GM23338 (cell line): ENCODE measurements around the gene AQP7. TPM values are rescaled to one million over a fixed set of nuclear protein-coding genes. Genes with fewer than 3 reads are reported as not detected.
"Not testable (repeated sequence)": the region's sequence is repeated elsewhere in the genome, so short reads cannot be mapped to it uniquely, and the experiment has no call there.

ENCODE experiments used
- ATAC-seq: fragments of 200-7000 bp; cut with Tn5 transposase; 3 replicates; pipeline ENCODE4 v1.9.1; 2020
- DNase-seq: peaks from one replicate; pipeline ENCODE4 v3.0.0-alpha.2; 2015; ENCODE audit warnings: low spot score
- H2AFZ ChIP-seq: fragments of 200-600 bp; sonication (generic); 2 replicates; pipeline ENCODE4 v1.8.0; 2016; ENCODE audit warnings: antibody characterized with exemption, mild to moderate bottlenecking, moderate library complexity
- H3F3A ChIP-seq: fragments of 200-600 bp; sonication (generic); replicated peaks from 2 replicates; pipeline ENCODE4 v1.8.0; 2017; ENCODE audit warnings: antibody characterized with exemption, mixed run types, low read depth
- H3K27ac ChIP-seq: fragments of 200-600 bp; sonication (generic); 2 replicates; pipeline ENCODE4 v1.6.1; 2016; ENCODE audit warnings: low read depth
- H3K27me3 ChIP-seq: fragments of 200-600 bp; sonication (generic); 2 replicates; pipeline ENCODE4 v1.8.0; 2016; ENCODE audit warnings: mild to moderate bottlenecking, mixed run types, moderate library complexity; ENCODE audit not compliant: insufficient read depth
- H3K36me3 ChIP-seq: fragments of 200-600 bp; sonication (generic); 2 replicates; pipeline ENCODE4 v1.8.0; 2016; ENCODE audit warnings: mild to moderate bottlenecking; ENCODE audit not compliant: insufficient read depth
- H3K4me1 ChIP-seq: fragments of 200-600 bp; sonication (generic); 2 replicates; pipeline ENCODE4 v1.8.0; 2016; ENCODE audit warnings: mild to moderate bottlenecking, moderate library complexity; ENCODE audit not compliant: insufficient read depth
- H3K4me2 ChIP-seq: fragments of 200-600 bp; sonication (generic); 2 replicates; pipeline ENCODE4 v1.7.1; 2017; ENCODE audit warnings: mixed run types
- H3K4me3 ChIP-seq: fragments of 200-600 bp; sonication (generic); 2 replicates; pipeline ENCODE4 v1.6.1; 2016; ENCODE audit warnings: mixed run types
- H3K79me2 ChIP-seq: fragments of 200-600 bp; sonication (generic); replicated peaks from 2 replicates; pipeline ENCODE4 v1.8.0; 2017; ENCODE audit warnings: mild to moderate bottlenecking; ENCODE audit not compliant: insufficient read depth
- H3K9me2 ChIP-seq: fragments of 200-600 bp; sonication (generic); 2 replicates; pipeline ENCODE4 v1.8.0; 2017; ENCODE audit not compliant: insufficient read depth
- H4K20me1 ChIP-seq: fragments of 200-600 bp; sonication (generic); replicated peaks from 2 replicates; pipeline ENCODE4 v1.8.0; 2017; ENCODE audit warnings: mild to moderate bottlenecking; ENCODE audit not compliant: insufficient read depth
- H3K27ac Mint-ChIP-seq: 2 replicates; pipeline ENCODE4 v1.8.0; 2020; ENCODE audit warnings: inconsistent platforms, mild to moderate bottlenecking, moderate library complexity, mixed read lengths
- H3K27me3 Mint-ChIP-seq: 3 replicates; pipeline ENCODE4 v1.8.0; 2022; ENCODE audit warnings: low read depth, mild to moderate bottlenecking, moderate library complexity, mixed read lengths, inconsistent platforms; ENCODE audit not compliant: insufficient read depth, poor library complexity
- H3K36me3 Mint-ChIP-seq: 3 replicates; pipeline ENCODE4 v1.8.0; 2021; ENCODE audit warnings: low read depth, mild to moderate bottlenecking, inconsistent platforms, moderate library complexity, mixed read lengths
- H3K4me1 Mint-ChIP-seq: 3 replicates; pipeline ENCODE4 v1.8.0; 2020; ENCODE audit warnings: mild to moderate bottlenecking, inconsistent platforms, mixed read lengths
- H3K4me3 Mint-ChIP-seq: 3 replicates; pipeline ENCODE4 v1.8.0; 2021; ENCODE audit warnings: moderate library complexity, mild to moderate bottlenecking, inconsistent platforms, mixed read lengths
- H3K9me3 Mint-ChIP-seq: 3 replicates; pipeline ENCODE4 v1.8.0; 2020; ENCODE audit warnings: moderate library complexity, mild to moderate bottlenecking, inconsistent platforms, mixed read lengths
- CREB1 ChIP-seq: fragments of 250-450 bp; sonication (Bioruptor Pico); IDR thresholded peaks from 2 replicates; pipeline ENCODE4 v1.5.0; 2020; ENCODE audit warnings: low read depth, mild to moderate bottlenecking, moderate library complexity
- EZH2 ChIP-seq: fragments of 200-600 bp; sonication (generic); IDR thresholded peaks from one replicate; pipeline ENCODE4 v1.8.0; 2017; ENCODE audit warnings: antibody characterized with exemption, mild to moderate bottlenecking, low read depth; ENCODE audit not compliant: unreplicated experiment
- EZH2phosphoT487 ChIP-seq: fragments of 200-600 bp; sonication (generic); IDR thresholded peaks from one replicate; pipeline ENCODE4 v1.8.1; 2018; ENCODE audit warnings: antibody characterized with exemption; ENCODE audit not compliant: unreplicated experiment
- NANOG ChIP-seq: IDR thresholded peaks from 2 replicates; pipeline ENCODE4 v1.6.1; 2016; ENCODE audit warnings: antibody characterized with exemption, borderline replicate concordance
- REST ChIP-seq: IDR thresholded peaks from one replicate; pipeline ENCODE4 v1.6.1; 2018; ENCODE audit warnings: antibody characterized with exemption; ENCODE audit not compliant: unreplicated experiment
- ZNF114 ChIP-seq: fragments of 250-450 bp; sonication (Bioruptor Pico); IDR thresholded peaks from 2 replicates; pipeline ENCODE4 v1.5.0; 2020; ENCODE audit warnings: mild to moderate bottlenecking, moderate library complexity
- ZNF331 ChIP-seq: fragments of 250-450 bp; sonication (Bioruptor Pico); IDR thresholded peaks from 2 replicates; pipeline ENCODE4 v1.5.0; 2020; ENCODE audit warnings: low read depth, mild to moderate bottlenecking, moderate library complexity
- polyA plus RNA-seq: library from polyadenylated mRNA; unstranded; fragments of >200 nt; fragmentation: Nextera tagmentation; extraction: Ambion mirVana; gene quantifications from 2 replicates; pipeline ENCODE4 v1.2.1, GENCODE V29; 2016
- total RNA-seq: library from RNA; depleted of rRNA; stranded (reverse); fragments of >200 nt; shearing (Covaris generic); gene quantifications from 2 replicates; pipeline ENCODE4 v1.2.3, GENCODE V29; 2014

The AQP7 gene
- total and polyA plus RNA-seq, 2 experiments from 2014 or later: not detected

- H3K4me1 Mint-ChIP-seq: peaks cover 26% of the 10 kb centered on the region
- H3K9me2 ChIP-seq: no peaks in the 10 kb centered on the region
- no peak for TF ChIP-seq EZH2phosphoT487
- TF ChIP-seq ZNF331 (CRISPR knock-in tag): no peak
- TF ChIP-seq NANOG: no peak
- no peak for TF ChIP-seq CREB1
- TF ChIP-seq REST: no peak
- TF ChIP-seq EZH2: no peak
- no peak for TF ChIP-seq ZNF114 (CRISPR knock-in tag)
- no peaks in the 10 kb centered on the region for H3F3A ChIP-seq
- no peaks in the 10 kb centered on the region for H3K36me3 Mint-ChIP-seq
- no peak overlapping the region for H3K27ac Mint-ChIP-seq
- no peaks in the 10 kb centered on the region for H4K20me1 ChIP-seq
- no peak overlapping the region for H3K4me2 ChIP-seq
- peaks cover 14% of the 10 kb centered on the region for H3K27me3 Mint-ChIP-seq
- no peak overlapping the region for H3K27ac ChIP-seq
- H3K4me1 ChIP-seq: no peaks in the 10 kb centered on the region
- H2AFZ ChIP-seq: peak overlapping the region; percentile 38; the same call in 1 of the 2 replicates
- no peak overlapping the region for H3K4me3 ChIP-seq
- no peaks in the 10 kb centered on the region for H3K36me3 ChIP-seq
- ATAC-seq: peak; percentile 57
- no peaks in the 10 kb centered on the region for H3K27me3 ChIP-seq
- H3K4me3 Mint-ChIP-seq: no peak overlapping the region; the same call in 2 of the 3 replicates
- H3K9me3 Mint-ChIP-seq: no peaks in the 10 kb centered on the region; the same call in 1 of the 3 replicates
- peak; percentile 32 for DNase-seq
- no peaks in the 10 kb centered on the region for H3K79me2 ChIP-seq
Measured at GRCh38 chr9:33388110-33388994, 14.0 kb downstream of the AQP7 start.

- H3K27ac ChIP-seq, H3F3A ChIP-seq, H3K79me2 ChIP-seq, H3K27me3 ChIP-seq, H3K4me2 ChIP-seq, H3K27ac Mint-ChIP-seq, H3K4me3 Mint-ChIP-seq, H3K36me3 Mint-ChIP-seq, H3K9me2 ChIP-seq, H3K9me3 Mint-ChIP-seq, H4K20me1 ChIP-seq, H2AFZ ChIP-seq, H3K4me3 ChIP-seq, H3K4me1 ChIP-seq, DNase-seq, H3K36me3 ChIP-seq, ATAC-seq: not testable (repeated sequence)
- Mint-ChIP-seq H3K4me1 (peaks cover 34% of the 10 kb centered on the region), H3K27me3 (peaks cover 18% of the 10 kb centered on the region)
Measured at GRCh38 chr9:33386998-33387397, 15.4 kb downstream of the AQP7 start.

- H3K4me1 ChIP-seq, H3K9me2 ChIP-seq, H3K4me3 Mint-ChIP-seq, H3K9me3 Mint-ChIP-seq, H3K27me3 ChIP-seq, DNase-seq, H3K4me3 ChIP-seq, H3K27ac ChIP-seq, H3K36me3 ChIP-seq, H3F3A ChIP-seq, H3K36me3 Mint-ChIP-seq, ATAC-seq, H3K79me2 ChIP-seq, H3K4me2 ChIP-seq, H2AFZ ChIP-seq, H3K27ac Mint-ChIP-seq, H4K20me1 ChIP-seq: not testable (repeated sequence)
- H3K4me1 Mint-ChIP-seq: peaks cover 35% of the 10 kb centered on the region
- peaks cover 18% of the 10 kb centered on the region for H3K27me3 Mint-ChIP-seq
Measured at GRCh38 chr9:33386641-33386996, 15.7 kb downstream of the AQP7 start.

GRCh38 chr9:33385979-33386640 lies 16.3 kb downstream of the AQP7 start:
- H3K9me2 ChIP-seq, H3K27ac Mint-ChIP-seq, H3F3A ChIP-seq, H3K27ac ChIP-seq, H3K36me3 Mint-ChIP-seq, H3K36me3 ChIP-seq, H3K9me3 Mint-ChIP-seq, H3K79me2 ChIP-seq, H3K4me3 Mint-ChIP-seq, H2AFZ ChIP-seq, H3K4me1 ChIP-seq, H3K4me2 ChIP-seq, DNase-seq, ATAC-seq, H3K4me3 ChIP-seq, H4K20me1 ChIP-seq, H3K27me3 ChIP-seq: not testable (repeated sequence)
- peaks cover 31% of the 10 kb centered on the region for H3K4me1 Mint-ChIP-seq
- H3K27me3 Mint-ChIP-seq: peaks cover 21% of the 10 kb centered on the region
